Breast epithelium (tissue), 3 donors: Measurements from ENCODE around the gene CROCC2.

Source experiments
- CTCF ChIP-seq, 3 donors: fragments of 450-650 bp; IDR thresholded peaks; one replicate each; pipeline ENCODE4 v1.5.1; 2016 to 2017; ENCODE audit warnings: antibody characterized with exemption in 3 of 3, mild to moderate bottlenecking in 3 of 3, moderate library complexity in 3 of 3
- POLR2A ChIP-seq: fragments of 450-650 bp; IDR thresholded peaks from one replicate; pipeline ENCODE4 v1.6.1; 2016; ENCODE audit warnings: antibody characterized with exemption, mild to moderate bottlenecking, moderate library complexity

DNA sequence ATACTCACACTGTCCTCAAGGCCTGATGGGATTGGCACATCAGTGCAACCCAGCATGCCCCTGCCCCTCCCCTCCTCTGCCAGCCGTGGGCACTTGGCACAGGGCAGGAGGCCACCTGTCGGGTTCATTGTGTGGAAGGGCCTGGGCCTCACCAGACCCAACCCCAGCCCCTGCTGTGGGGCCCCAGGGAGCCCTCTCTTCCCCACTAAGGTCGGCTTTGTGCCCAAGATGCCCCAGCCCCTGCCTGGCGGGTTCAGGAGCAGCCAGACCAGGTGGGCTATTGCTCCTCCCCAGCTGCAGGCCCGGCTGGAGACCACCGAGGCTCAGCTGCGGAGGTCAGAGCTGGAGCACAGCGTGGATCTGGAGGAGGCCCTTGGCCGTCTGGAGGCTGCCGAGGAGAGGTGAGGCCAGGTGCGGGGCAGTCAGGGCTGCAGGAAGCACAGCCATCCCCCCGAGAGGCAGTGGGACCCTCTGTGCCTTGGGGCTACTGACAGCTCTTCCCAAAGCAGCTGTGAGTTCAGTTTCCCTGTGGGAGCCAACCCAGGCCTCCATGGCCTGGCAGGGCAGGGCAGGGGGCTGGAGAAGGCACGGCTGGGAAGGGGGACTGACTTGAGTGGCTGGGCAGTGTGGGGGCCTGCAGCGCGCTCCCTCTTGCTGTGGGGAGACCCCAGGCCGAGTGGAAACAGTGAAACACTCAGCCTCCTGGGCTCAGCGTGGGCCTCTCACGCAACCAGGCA, 16.3 kb downstream of the CROCC2 start:
- TF ChIP-seq CTCF (IDR thresholded peaks at IDR 0.05) (no peak), POLR2A (no peak)
